ENCODE data around the gene AMPD2.

Gene AMPD2

DNA sequence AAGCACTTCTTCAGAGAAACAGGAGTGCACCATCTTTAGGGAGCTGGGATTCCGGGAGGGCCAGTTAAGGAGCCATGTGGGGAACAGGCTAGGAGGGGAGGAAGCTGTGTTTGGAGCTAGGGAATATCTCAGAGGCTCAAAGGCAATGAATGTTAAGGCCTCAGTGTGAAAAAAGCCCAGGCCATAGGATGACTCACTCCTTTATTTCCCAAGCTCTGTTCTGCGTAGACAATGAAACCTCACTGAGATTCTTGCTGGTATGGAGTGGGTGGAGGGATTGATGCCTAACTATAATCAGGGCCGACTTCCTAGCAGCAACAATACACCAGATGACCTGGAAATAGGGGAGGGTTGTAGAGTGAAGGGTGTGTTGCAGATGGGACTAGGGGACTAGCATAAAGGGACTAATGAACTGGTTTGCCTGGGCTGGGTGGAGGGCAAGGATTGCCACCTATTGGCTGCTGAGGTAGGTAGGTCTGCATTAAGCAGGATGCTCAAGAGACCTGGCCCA, 2.3 kb upstream of the AMPD2 start:
- no peak for DNase-seq

DNA sequence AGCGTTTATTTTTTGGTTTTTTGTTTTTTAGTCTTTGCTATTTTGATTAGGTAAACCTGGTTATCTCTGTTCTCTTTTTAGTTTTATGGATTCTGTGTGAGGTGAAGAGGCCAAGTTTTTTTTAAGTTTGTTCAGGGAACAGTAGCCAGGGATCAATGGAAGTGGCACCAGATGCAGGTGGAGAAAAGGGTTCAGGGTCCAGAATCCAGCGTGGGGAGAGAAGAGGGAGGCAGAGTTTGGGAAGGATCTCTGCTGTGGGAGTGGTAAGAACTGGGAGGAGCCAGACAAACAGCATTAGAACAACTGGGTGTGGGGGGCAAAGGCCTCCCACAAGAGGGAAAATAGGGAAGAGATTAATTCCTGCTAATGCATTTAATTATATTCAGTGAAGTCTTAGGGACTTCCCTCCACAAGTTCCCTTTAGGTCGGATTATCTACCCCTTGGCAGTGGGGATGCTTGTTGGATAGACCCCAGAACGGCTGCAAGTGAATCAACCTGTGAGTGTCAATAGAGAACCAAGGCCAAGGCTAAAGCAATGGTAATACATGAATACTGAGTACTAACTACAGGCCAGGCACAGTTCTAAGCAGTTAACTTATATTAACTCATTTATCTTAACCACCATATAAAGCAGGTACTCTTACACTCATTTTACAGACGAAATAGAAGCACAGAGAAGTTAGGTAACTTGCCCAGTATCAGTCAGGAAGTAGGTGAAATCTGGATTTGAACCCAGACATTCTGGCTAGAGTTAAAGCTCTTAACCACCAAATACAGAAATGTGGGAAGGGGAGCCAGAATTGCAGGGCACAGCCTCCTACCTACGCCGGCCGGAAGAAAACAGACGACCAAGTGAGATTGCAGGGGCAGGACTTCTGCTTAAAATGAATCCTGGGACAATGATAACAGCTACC, 719 bp upstream of the AMPD2 start:
- DNase-seq, result no peak

- no peak for DNase-seq
These were observed 759 bp downstream of the AMPD2 start for GRCh38 chr1:109620401-109620791.

- DNase-seq, result peak; percentile 90
These were observed 1.2 kb downstream of the AMPD2 start for GRCh38 chr1:109620841-109621286.

- DNase-seq, result no peak
These were observed 1.9 kb downstream of the AMPD2 start for GRCh38 chr1:109621379-109622136.

DNA sequence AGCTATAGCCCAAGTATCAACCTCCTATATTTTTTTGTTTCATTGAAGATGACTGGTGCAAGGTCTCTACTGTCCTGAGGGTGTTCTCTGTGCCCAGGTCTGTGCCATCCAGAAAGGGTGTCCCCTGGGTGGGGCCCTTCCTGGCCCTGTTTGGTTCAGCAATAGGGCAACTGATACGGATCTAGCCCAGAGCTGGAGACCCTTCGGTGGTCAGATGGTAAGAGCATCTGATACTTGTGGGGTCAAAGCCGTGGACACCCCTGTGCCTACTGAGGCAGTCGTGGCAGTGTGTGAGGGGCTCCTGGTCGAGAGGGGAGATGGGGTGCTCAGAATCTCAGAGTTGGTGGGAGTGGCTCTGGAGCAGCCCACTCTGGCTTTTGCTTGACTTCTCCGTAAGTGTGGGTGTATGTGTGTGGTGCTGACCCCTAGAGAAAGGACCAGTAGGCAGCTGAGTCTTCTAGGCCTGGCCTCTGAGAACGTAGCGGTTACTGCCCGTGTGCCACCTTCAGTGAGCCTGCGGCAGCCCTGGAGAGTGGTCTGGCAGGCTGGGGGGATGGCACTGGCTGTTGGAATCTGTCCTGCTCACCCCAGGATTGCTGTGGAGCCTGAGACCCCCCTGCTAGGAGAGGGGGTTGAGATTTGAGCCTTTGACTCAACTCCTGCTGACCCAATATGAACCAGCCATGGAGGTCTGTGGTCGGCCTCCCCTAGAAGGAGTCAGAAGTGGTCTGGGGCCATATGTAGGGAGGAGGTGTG, 2.7 kb downstream of the AMPD2 start:
- no peak for DNase-seq

DNA sequence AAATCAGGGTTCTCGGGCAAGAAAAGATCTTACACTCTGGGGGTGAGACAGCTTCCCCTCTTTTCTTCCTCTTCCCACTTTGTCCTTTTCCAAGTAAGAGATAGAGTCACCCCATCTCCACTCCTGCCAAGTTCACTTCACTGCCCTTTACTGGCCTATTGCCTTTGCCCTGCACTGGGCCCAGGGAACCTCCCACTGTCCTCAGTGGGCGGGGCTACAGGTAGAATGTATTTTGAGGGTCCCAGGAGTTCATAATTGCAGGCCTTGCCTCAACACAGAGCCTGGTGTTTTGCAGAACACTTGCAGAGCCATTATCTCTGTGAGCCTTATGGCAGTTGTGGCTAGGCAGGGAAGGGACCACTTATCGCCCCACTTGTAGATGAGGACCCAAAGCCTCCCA, 3.3 kb downstream of the AMPD2 start:
- DNase-seq, result no peak

- no peak for DNase-seq
These were observed 4.0 kb downstream of the AMPD2 start for GRCh38 chr1:109623601-109624161.

- no peak for DNase-seq
These were observed 4.8 kb downstream of the AMPD2 start for GRCh38 chr1:109624201-109625010.

- DNase-seq, result no peak
These were observed 5.5 kb downstream of the AMPD2 start for GRCh38 chr1:109625176-109625575.

DNA sequence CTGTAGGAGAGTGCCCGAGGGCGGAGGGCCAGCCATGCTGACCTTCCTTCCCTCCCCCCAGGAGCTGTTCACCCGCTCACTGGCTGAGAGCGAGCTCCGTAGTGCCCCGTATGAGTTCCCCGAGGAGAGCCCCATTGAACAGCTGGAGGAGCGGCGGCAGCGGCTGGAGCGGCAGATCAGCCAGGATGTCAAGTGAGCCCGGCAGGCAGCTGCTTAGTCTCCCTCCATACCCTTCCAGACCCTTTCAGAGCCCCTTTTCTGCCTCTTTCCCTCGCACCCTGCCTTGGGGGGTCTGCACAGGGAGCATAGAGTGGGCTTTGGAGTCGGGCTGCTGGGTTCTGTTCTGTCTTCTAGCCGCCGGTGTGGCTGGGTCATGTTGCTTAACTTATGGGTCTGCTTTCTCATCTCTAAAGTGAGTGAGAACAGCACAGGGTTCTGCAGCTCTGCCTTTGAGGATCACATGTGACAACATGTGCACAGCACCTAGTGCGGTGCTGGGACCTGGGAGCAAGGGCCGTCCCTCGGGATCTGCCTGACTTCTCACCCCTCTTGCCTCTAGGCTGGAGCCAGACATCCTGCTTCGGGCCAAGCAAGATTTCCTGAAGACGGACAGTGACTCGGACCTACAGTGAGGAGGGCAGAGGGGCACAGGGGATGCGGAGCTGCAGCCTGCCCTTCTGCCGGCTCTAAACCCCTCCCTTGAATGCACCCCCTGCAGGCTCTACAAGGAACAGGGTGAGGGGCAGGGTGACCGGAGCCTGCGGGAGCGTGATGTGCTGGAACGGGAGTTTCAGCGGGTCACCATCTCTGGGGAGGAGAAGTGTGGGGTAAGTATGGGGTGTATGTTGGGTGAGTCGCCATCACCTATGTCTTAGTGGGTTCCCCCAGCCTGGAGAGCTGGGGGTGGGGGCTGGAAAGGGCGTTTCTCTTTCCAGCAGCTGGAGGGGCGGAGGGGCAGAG, 6.2 kb downstream of the AMPD2 start:
- no peak for DNase-seq

GRCh38 chr1:109626682-109627408, 7.2 kb downstream of the AMPD2 start:
- DNase-seq, result no peak

GRCh38 chr1:109627692-109628399, 8.2 kb downstream of the AMPD2 start:
- DNase-seq, result no peak

- DNase-seq, result no peak
These were observed 9.1 kb downstream of the AMPD2 start for GRCh38 chr1:109628540-109629321.

- DNase-seq, result no peak
These were observed 9.9 kb downstream of the AMPD2 start for GRCh38 chr1:109629372-109630030.

DNA sequence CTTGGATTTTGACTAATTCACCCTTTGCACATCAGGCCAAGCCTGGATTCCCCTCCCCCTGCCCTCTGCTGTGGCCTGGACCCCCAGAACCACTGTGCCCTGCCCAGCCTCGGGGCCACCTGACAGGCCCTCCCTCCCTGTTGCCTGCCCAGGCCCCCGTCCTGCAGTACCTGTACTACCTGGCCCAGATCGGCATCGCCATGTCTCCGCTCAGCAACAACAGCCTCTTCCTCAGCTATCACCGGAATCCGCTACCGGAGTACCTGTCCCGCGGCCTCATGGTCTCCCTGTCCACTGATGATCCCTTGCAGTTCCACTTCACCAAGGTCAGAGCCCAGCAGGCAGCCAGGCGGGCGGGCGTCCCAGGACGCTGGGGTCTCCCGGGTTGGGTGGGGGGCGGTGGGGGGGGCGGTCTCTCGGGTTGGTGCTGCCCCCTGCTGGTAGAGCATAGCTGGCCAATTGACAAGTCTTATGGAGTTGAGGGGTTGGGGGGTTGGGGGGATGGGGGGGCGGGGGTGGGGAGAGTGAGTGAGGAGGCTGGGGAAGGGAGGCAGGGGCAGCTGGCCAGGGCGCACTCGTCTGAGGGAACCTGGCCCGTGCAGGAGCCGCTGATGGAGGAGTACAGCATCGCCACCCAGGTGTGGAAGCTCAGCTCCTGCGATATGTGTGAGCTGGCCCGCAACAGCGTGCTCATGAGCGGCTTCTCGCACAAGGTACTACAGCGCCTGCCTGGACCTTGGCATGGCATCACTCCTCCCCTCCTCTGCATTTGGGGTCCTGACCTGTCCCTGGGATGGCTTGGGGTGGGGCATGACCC, 10.7 kb downstream of the AMPD2 start:
- DNase-seq, result no peak

Data from activated gamma-delta T cell (primary cell).